ENCODE results near the gene CYBC1.
"Not testable (repeated sequence)": the region's sequence is repeated elsewhere in the genome, so short reads cannot be mapped to it uniquely, and the experiment has no call there.

CYBC1 gene

GRCh38 chr17:82475458-82475857 lies 24.9 kb upstream of the CYBC1 start:
- DNase-seq, result no peak

DNA sequence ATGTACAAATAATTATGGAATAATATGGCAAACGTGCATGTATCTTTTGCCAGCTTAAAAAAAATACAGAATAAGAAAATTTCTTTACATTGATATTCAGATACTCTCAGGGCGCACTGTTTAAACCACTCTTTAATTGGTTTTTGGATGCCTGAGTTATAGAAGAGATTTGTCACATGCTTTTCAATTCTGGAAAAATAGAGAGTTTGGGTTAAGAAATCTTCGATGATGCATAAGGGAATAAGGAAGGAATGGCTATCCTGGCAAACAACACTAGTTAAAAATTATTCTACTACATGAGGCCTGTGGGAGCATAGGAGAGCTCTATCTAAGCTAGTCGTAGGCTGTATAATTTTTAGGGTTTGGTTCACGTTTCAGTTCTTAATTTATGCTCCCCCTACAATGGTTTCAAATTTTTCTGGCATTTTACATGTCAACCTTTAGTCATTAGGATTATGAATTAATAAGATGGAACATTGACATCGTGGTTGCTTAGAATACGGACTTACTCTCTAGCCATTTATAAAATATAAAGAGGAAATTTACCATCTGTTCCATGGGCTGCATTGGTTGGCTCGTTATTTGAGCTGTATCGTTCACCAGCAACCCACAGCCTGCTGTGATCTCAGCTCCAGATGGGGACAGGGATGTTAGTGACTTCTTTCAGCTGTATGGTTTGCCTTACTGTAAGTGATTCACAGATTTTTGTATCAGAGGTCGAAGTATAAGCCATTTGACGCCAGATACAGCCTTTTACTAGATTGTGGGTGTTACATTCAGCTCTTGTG lies 23.9 kb upstream of the CYBC1 start:
- no peak for DNase-seq

GRCh38 chr17:82470065-82470464 lies 19.5 kb upstream of the CYBC1 start:
- no peak for DNase-seq

- no peak for DNase-seq
Measured at GRCh38 chr17:82468692-82469091, 18.1 kb upstream of the CYBC1 start.

DNA sequence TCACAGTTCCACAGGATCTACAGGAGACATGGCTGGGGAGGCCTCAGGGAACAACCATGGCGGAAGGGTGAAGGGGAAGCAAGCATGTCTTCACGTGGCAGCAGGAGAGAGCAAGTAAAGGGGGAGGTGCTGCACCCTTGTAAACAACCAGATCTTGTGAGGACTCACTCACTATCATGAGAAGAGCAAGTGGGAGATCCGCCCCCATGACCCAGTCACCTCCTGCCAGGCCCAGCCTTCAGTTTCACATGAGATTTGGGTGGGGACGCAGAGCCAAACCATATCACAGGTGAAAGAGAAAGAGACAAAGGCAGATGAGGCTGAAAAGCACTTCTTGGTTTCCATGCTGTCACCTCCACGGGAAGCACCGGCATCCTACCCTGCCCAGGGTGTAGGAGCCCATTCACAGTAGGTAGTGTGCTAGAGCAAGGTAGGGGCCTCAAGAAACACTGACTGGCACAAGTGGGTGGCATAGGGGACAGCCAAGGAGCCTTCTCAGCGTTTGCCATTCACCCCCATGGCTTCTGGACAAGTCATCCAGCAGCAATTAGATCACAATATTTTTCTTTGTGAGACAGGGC lies 14.6 kb upstream of the CYBC1 start:
- DNase-seq, result no peak

DNA sequence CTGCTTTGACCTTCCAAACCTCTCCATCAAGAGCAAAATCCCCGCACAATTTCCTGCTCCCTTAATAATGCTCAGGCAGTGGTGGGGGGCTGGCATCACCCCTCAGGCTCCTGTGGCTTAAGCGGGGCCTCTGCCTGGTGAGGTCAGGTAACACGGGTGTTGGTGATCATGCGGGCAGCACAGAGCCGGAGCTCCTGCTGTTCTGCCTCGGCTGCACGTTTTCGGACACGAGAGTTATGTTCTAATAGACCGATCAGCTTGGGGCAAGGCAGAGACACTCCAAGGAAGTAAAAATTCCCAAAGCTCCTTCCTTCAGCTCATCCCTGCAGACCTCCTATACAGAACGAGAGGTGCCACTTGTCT lies 14.0 kb upstream of the CYBC1 start:
- DNase-seq, result no peak

GRCh38 chr17:82463925-82464566 lies 13.5 kb upstream of the CYBC1 start:
- DNase-seq, result no peak

GRCh38 chr17:82463391-82463790 lies 12.8 kb upstream of the CYBC1 start:
- DNase-seq, result peak; percentile 54

DNA sequence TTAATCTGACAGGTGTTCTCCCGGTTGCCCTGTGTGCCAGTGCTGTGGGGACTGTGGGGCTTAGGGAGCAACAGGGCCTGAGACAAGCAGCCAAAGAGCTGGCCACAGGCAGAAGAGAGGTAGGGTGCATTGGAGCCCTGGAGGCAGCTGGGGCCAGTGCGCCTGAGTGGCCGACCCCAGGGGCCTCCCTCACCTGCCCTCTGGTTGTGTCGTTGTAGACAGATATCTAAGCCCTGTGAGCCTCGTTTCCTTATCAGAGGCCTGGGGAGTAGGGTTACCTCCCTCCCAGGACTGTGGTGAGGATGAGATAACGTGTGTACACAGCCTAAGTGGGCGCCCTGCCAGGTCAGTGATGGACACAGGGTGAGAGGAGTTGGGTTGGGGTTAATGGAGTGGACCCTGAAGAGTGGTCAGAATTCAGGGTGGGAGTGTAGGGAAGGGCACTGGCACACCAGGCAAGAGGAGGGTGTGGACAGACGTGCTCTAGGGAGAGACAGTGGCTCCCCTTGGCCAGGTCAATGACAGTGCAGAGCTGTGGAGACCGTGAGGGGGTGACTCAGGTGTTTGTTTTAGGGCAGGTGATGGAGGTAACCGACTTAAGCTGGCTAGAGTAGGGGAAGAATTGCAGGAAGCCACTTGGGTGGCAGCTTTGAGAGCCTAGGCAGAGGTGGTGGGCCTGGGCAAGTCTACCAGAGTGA lies 11.4 kb upstream of the CYBC1 start:
- peak; percentile 98 for DNase-seq

DNA sequence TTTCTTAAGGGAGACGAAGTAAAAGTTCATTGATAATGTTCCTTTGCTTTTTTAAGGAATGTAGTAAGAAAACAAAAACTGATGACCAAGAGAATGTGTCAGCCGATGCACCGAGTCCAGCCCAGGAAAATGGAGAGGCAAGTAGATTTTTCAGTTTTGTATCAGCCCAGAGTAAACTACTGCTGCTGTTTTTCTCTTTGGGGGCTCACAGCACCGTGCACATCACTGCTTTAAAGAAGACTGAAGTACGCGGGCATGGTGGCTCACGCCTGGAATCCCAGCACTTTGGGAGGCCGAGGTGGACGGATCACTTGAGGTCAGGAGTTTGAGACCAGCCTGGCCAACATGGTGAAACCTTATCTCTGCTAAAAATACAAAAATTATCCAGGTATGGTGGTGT lies 9.4 kb upstream of the CYBC1 start:
- not testable (repeated sequence) for DNase-seq

GRCh38 chr17:82458885-82459424 lies 8.4 kb upstream of the CYBC1 start:
- DNase-seq, result peak; percentile 55

DNA sequence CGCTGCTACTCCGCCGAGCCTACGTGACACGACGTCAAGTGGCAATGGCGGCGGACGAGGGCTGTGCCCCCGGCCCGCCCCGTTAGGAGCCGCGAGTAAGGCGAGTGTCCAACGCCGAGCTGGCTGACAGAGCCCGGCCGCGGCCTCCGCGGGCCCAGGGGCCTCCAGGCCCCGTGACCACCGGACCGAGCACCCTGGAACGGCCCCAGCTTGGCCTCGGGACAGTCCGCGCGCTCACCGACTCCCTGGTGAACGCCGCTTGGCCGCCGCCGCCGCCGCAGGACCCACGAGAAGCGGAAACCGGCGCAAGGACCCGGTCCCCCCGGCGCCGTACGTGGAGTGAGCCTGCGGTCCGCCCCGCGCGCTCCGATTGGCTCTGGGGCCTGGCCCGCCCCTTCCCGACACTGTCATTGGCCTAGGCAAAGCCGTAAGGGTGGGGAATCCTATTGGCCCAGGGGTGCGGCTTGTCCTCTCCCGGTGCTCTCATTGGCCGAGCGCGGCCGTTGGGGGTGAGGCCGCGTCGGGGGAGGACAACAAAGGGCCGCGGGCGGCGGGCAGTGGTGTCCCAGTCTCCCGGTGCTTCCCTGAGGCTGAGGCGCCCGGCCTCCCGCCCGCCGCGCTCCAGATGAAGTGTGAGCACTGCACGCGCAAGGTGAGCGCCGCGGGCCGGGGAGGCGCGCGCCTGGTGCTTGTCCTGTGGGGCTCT lies 7.8 kb upstream of the CYBC1 start, which contains the start of gene NARF:
TSS of gene NARF (plus strand) at position 563 of the 706 bp plus-strand sequence. CDS start at position 626, 63 bp downstream.
- peak; percentile 99 for DNase-seq

DNA sequence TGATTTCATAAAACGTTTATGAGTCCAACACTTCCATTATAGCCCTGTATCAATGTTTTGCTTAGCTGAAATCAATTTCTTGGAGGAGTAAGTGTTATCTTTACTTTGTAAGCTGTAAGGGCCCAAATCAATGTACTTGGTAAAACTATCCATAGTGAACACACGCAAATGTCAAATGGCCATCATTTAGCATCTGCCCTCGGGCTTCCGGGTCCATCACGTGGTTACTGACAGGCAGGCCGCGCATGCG lies 7.3 kb upstream of the CYBC1 start:
- no peak for DNase-seq

- no peak for DNase-seq
Measured at GRCh38 chr17:82457073-82457928, 6.7 kb upstream of the CYBC1 start.

GRCh38 chr17:82453706-82454105 lies 3.2 kb upstream of the CYBC1 start:
- not testable (repeated sequence) for DNase-seq

- not testable (repeated sequence) for DNase-seq
Measured at GRCh38 chr17:82453151-82453550, 2.6 kb upstream of the CYBC1 start.

DNA sequence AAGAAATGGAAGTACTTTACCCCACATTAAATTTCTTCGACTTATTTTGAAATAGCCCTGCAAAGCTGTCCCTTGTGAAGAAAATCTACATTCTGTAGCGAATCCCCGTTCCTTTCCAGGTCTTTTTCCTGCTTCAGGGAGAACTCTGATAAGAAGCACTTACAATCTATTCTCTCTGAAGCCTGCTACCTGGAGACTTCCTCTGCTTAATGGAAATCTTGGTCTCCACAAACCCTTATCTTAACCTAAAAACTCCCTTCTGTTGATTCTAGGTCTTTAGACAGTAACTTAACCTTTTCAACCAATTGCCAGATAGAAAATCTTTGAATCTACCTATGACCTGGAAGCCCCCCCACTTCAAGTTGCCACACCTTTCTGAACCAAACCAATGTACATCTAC lies 1.6 kb upstream of the CYBC1 start:
- DNase-seq, result no peak

- no peak for DNase-seq
Measured at GRCh38 chr17:82449883-82450356, 632 bp downstream of the CYBC1 start.

- DNase-seq, result peak; percentile 7
Measured at GRCh38 chr17:82449131-82449882, 1.2 kb downstream of the CYBC1 start.

DNA sequence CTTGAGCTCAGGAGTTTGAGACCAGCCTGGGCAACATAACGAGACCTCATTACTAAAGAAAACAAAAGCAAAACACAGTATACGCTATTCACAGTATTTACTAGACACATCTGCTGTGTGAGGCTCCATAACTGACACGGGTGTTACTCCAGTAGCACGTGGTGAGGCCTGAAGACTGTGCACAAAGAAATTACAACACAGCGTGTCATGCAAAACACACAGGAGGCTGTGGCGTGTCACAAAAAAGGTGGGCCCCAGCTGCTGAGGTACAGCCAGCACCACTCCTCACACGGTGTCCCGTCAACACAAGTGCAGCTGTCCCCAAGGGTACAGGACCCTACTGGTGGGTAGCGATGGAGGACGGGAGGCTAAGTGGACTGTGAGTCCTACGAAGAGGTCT lies 2.7 kb downstream of the CYBC1 start:
- DNase-seq, result no peak

- DNase-seq, result no peak
Measured at GRCh38 chr17:82446649-82447048, 3.9 kb downstream of the CYBC1 start.
